HL-60/S4 treated with phorbol 12-myristate 13-acetate at 8.2 ng/mL for 4 days and 3 days (cell line): Measurements from ENCODE around the gene ADRM1.

Experiments
- in situ Hi-C: fragments of 300-500 bp; cut with MboI; formaldehyde crosslinking; loops from 2 replicates; pipeline ENCODE4 v1.15.0; 2022; ENCODE audit warnings: low sequenced_read_pairs

The ADRM1 gene

GRCh38 chr20:62302341-62303061 lies at the start of gene ADRM1:
Gene ADRM1 (plus strand): TSS chr20:62302997. CDS start chr20:62303569, 572 bp downstream.
- in situ Hi-C loops: no loop called here

DNA sequence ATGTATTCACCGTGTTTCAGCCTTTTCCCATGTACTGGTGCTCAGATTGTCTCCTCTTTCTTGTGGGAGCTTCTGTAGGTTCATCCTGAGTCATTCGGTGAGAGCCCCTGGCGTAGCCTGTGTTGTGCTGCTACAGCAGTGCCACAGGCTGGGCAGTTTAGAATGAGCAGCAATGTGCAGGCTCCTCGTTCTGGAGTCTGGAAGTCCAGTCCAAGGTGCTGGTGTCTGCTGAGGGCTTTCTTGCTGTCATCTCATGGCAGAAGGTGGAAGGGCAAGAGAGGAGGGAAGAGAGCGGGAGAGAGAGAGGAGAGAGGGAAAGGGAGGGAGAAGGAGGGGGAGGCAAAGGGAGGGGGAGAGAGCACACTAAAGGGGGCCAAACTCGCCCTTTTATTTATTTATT lies 49.4 kb upstream of the ADRM1 start:
- in situ Hi-C loops: no loop called here

- in situ Hi-C loops: no loop called here
Observed at GRCh38 chr20:62254021-62254724, 48.6 kb upstream of the ADRM1 start.

GRCh38 chr20:62255976-62256375 lies 46.8 kb upstream of the ADRM1 start:
- in situ Hi-C loops: no loop called here

GRCh38 chr20:62258499-62259293 lies 44.1 kb upstream of the ADRM1 start:
- in situ Hi-C loops: no loop called here

- in situ Hi-C loops: no loop called here
Observed at GRCh38 chr20:62259294-62259565, 43.6 kb upstream of the ADRM1 start.

DNA sequence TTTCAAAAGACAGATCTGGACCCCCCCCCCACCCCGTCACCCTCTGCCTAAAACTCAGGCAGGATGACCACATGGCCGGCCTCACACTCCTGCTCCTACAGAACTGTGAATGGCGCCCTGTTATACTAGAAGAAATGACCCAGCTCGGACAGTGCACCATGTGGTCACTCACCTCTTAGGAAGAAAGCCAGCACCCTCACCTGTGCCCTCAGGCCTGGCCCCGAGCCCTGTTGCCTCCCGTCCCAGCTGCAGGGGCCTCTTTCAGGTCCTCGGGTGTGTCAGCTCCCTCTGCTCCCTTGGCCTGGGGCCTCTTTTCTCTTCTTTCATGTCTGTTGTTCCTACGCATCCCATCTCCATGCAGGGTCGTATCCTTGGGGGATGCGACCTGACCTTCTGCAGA lies 40.7 kb upstream of the ADRM1 start:
- in situ Hi-C loops: no loop called here

DNA sequence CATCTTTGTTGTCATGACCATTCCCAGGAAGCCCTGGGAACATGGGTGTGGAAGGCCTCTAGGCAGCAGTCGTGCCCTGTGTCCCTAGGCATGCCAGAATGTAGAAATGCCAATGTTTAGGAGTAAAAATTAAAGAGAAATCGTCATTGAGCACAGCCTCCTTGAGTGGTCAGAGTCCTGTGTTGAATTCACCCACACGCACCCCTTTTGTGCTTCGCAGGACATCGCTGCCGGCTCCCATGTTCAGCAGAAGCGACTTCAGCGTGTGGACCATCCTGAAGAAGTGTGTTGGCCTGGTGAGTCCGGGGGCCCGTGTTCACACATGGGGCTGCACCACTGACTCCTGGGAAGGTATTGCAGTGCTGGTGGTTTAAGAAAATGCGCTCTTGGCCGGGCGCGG lies 39.4 kb upstream of the ADRM1 start:
- in situ Hi-C loops: no loop called here

DNA sequence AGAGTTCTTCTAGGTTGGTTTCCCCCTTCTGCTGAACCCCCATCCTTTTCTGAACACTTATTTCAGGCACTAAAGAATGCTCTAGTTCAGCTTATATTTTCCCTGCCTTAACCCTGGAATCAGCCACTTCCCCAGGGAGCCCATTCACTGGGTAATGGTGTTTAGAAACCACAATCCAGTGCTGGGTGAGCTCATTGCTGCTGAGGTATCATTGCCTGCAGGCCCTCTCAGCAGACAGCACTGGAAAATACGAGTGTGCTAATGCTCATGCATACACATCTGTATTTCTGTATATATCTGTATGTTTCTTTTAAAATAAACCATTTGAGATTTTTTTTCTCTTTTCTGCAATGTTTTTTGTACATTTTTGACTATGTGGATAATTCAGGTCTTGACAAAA lies 37.4 kb upstream of the ADRM1 start:
- in situ Hi-C loops: no loop called here

- in situ Hi-C loops: no loop called here
Observed at GRCh38 chr20:62266340-62266739, 36.5 kb upstream of the ADRM1 start.

DNA sequence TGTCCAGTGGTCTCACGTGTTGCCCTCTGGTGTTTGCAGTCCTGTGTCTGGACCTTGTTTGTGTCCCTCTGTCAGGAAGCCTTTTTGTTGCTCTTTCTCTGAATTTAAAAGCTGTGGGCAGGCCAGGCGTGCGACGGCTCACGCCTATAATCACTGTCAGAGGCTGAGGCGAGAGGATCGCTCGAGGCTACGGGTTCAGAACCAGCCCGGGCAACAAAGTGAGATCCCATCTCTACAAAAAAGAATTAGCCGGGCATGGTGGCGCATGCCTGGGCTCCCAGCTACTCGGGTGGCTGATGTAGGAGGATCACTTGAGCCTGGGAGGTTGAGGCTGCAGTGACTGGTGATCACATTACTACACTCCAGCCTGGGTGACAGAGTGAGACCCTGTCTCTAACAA lies 35.9 kb upstream of the ADRM1 start:
- in situ Hi-C loops: no loop called here

- in situ Hi-C loops: no loop called here
Observed at GRCh38 chr20:62267543-62267942, 35.3 kb upstream of the ADRM1 start.

DNA sequence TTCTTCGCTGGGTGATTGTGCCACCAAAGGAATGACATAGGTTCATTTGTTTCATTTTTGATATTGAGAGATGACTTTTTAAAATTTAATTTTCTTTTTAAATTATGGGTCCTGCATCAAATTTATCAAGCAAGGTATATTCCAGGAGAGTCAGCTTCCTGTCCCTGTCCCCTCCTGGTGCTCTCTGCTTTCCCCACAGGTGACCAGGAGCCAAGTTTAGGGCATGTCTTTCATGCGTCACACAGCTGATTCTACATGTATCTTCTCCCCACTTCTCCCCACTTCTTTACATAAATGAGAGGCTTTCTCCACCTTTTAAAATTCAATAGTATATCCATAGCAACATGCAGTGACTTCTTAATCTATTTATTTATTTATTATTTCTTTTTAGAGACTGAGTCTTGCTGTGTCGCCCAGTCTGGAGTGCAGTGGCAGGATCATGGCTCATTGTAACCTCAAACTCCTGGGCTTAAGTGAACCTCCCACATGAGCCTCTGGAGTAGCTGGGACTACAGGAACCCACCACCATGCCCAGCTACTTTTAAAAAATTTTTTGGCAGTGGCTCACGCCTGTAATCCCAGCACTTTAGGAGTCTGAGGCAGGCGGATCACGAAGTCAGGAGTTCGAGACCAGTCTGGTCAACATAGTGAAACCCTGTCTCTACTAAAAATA lies 34.4 kb upstream of the ADRM1 start:
- in situ Hi-C loops: no loop called here

- in situ Hi-C loops: no loop called here
Observed at GRCh38 chr20:62269378-62269777, 33.4 kb upstream of the ADRM1 start.

DNA sequence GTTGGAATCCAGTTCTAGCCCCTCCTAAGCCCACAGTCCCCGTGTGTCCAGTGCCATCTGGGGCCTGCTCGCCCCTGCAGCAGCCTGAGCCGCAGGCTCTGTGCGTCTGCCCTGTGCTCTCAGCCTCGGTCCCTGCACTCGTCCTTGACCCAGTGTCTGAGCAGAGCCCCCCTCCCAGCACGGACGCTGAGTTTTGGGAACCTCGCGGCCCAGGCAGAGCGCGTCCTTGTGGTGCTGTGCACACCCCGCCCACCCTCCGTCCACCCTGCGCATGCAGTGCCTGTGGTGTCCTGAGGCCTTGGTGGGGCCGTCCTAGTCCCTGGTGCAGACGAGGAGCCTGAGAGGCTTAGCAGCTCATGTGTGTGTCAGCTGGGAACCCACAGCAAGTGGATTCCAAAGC lies 32.9 kb upstream of the ADRM1 start:
- in situ Hi-C loops: no loop called here

GRCh38 chr20:62272200-62272599 lies 30.6 kb upstream of the ADRM1 start:
- in situ Hi-C loops: no loop called here

DNA sequence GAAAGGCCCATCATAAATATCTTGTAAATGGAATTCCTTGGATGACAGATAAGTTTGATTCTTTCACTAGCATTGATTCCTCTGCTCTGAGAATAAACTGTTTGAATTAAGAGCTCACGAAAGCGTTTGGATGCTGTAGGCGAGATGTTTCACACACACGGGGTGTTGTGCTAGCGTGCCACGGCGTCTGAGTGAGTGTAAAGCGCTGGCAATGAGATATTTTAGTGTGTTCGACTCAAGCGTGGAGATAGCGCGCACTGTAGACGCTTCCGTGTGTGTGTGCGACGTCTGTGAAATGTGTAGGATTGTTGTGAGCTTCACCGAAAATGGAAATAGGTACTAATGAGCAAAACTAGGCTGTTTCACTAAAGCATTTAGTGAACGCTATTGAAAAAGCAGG lies 29.4 kb upstream of the ADRM1 start:
- in situ Hi-C loops: no loop called here

- in situ Hi-C loops: no loop called here
Observed at GRCh38 chr20:62274332-62274950, 28.4 kb upstream of the ADRM1 start.

GRCh38 chr20:62275219-62275618 lies 27.6 kb upstream of the ADRM1 start:
- in situ Hi-C loops: no loop called here

GRCh38 chr20:62276439-62276838 lies 26.4 kb upstream of the ADRM1 start:
- in situ Hi-C loops: no loop called here

- in situ Hi-C loops: no loop called here
Observed at GRCh38 chr20:62277253-62277652, 25.5 kb upstream of the ADRM1 start.
